ENCODE measurements around the gene GALNT7. TPM values are rescaled to one million over a fixed set of nuclear protein-coding genes. Genes with fewer than 3 reads are reported as not detected.
"Not testable (repeated sequence)": the region's sequence is repeated elsewhere in the genome, so short reads cannot be mapped to it uniquely, and the experiment has no call there.

GALNT7 gene
- total RNA-seq (2022) (16.8 and 17.4 TPM in 2 replicates), Bru-seq, nascent RNA (percentile 61 among the genes with signal in this experiment), BruChase-seq, experiment 1, labeled RNA remaining after a 2-hour chase (percentile 57 among the genes with signal in this experiment), BruChase-seq, experiment 2, labeled RNA remaining after a 6-hour chase (percentile 58 among the genes with signal in this experiment)
- long read RNA-seq, full-length matches to known transcripts, result 32 of 37 reads
- long read RNA-seq, partial matches to known transcripts, result 1 of 37 reads
- long read RNA-seq, other reads (novel, unspliced or antisense), result 4 of 37 reads

GRCh38 chr4:173168396-173169177, at the start of gene GALNT7:
Gene GALNT7 (plus strand): TSS chr4:173168811. CDS start chr4:173168836, 25 bp downstream.
- no peaks in the 10 kb centered on the region for H3K27me3 ChIP-seq (replicated peaks; ENCODE audit: control insufficient read depth, insufficient read depth, low read length)
- BruUV-seq (replicated peaks), result no TSS peak
- no peaks in the 10 kb centered on the region for H3K27me3 Mint-ChIP-seq (ENCODE audit: insufficient read depth, unreplicated experiment)
- TF ChIP-seq CTCF (IDR thresholded peaks at IDR 0.05; ENCODE audit: insufficient read depth in 1 of 2, low read depth in 1 of 2, low read length in 1 of 2, severe bottlenecking in 1 of 2, unreplicated experiment in 1 of 2), result no peak
- no peaks in the 10 kb centered on the region for H3K9me3 Mint-ChIP-seq (ENCODE audit: unreplicated experiment)
- H3K4me3 Mint-ChIP-seq (ENCODE audit: unreplicated experiment), result peak within 1 kb of the TSS; percentile 90
- H3K4me1 ChIP-seq, result peaks cover 8% of the 10 kb centered on the region; the same call in 1 of the 2 replicates
- ChIA-PET POLR2A (interaction anchor here (0.6 to 1.3 kb wide), 2 partner anchors 166 to 1293 kb away, joined by 4 to 12 read pairs; partner anchors contain the start of gene HMGB2), CTCF (interaction anchor here (1.0 to 1.4 kb wide), 3 partner anchors 89 to 155 kb away, joined by 5 to 7 read pairs (median 6); no protein-coding TSS in a partner anchor)
- DNase-seq, result peak; percentile 80 to 83
- H3K27ac Mint-ChIP-seq (ENCODE audit: unreplicated experiment), result peak within 1 kb of the TSS; percentile 85
- intact Hi-C loops (cut with micrococcal nuclease; ENCODE audit: unreplicated experiment), result loop anchor here (1.0 to 2.0 kb wide), 2 partner anchors 48 to 89 kb away; no protein-coding TSS in a partner anchor
- peak within 1 kb of the TSS; percentile 58 for H3K4me3 ChIP-seq (ENCODE audit: low read depth, low read length)
- no peaks in the 10 kb centered on the region for H3K4me1 Mint-ChIP-seq (ENCODE audit: low read depth, unreplicated experiment)
- no peaks in the 10 kb centered on the region for H3K9me3 ChIP-seq
- peaks cover 8% of the 10 kb centered on the region for H3K36me3 Mint-ChIP-seq (ENCODE audit: insufficient read depth, unreplicated experiment)
- no peaks in the 10 kb centered on the region for H3K36me3 ChIP-seq (ENCODE audit: control insufficient read depth, insufficient read depth, low read length)

DNA sequence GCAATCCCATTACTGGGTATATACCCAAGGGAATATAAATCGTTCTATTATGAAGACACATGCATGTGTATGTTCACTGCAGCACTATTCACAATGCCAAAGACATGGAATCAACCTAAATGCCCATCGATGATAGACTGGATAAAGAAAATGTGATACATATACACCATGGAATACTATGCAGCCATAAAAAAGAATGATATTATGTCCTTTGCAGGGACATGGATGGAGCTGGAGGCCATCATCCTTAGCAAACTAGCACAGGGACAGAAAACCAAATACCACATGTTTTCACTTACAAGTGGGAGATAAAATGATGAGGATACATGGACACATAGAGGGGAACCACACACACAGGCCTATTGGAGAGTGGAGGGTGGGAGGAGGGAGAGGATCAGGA, 49.8 kb upstream of the GALNT7 start:
- H3K4me3 Mint-ChIP-seq (ENCODE audit: unreplicated experiment); H3K27ac Mint-ChIP-seq (ENCODE audit: unreplicated experiment); H3K27me3 ChIP-seq (replicated peaks; ENCODE audit: control insufficient read depth, insufficient read depth, low read length); H3K9me3 ChIP-seq; H3K36me3 Mint-ChIP-seq (ENCODE audit: insufficient read depth, unreplicated experiment); H3K4me1 ChIP-seq; H3K4me1 Mint-ChIP-seq (ENCODE audit: low read depth, unreplicated experiment); DNase-seq; H3K9me3 Mint-ChIP-seq (ENCODE audit: unreplicated experiment); POLR2A ChIA-PET; intact Hi-C loops (cut with micrococcal nuclease; ENCODE audit: unreplicated experiment); H3K4me3 ChIP-seq (ENCODE audit: low read depth, low read length); CTCF ChIA-PET; H3K27me3 Mint-ChIP-seq (ENCODE audit: insufficient read depth, unreplicated experiment); BruUV-seq (replicated peaks); H3K36me3 ChIP-seq (ENCODE audit: control insufficient read depth, insufficient read depth, low read length): not testable (repeated sequence)

GRCh38 chr4:173119818-173120217, 48.8 kb upstream of the GALNT7 start:
- Mint-ChIP-seq H3K27me3 (ENCODE audit: insufficient read depth, unreplicated experiment) (no peaks in the 10 kb centered on the region), H3K27ac (ENCODE audit: unreplicated experiment) (no peak overlapping the region)
- POLR2A ChIA-PET, result no interaction called here

More at GRCh38 chr4:173119818-173120217, 48.8 kb upstream of the GALNT7 start:
- no peaks in the 10 kb centered on the region for H3K36me3 ChIP-seq (ENCODE audit: control insufficient read depth, insufficient read depth, low read length)
- H3K9me3 ChIP-seq, result no peaks in the 10 kb centered on the region
- H3K27me3 ChIP-seq (replicated peaks; ENCODE audit: control insufficient read depth, insufficient read depth, low read length), result no peaks in the 10 kb centered on the region
- no peak for TF ChIP-seq CTCF (IDR thresholded peaks at IDR 0.05; ENCODE audit: insufficient read depth in 1 of 2, low read depth in 1 of 2, low read length in 1 of 2, severe bottlenecking in 1 of 2, unreplicated experiment in 1 of 2)
- CTCF ChIA-PET, result no interaction called here
- no peak overlapping the region for H3K4me3 Mint-ChIP-seq (ENCODE audit: unreplicated experiment)
- no TSS peak for BruUV-seq (replicated peaks)
- H3K4me3 ChIP-seq (ENCODE audit: low read depth, low read length), result no peak overlapping the region
- no peaks in the 10 kb centered on the region for H3K9me3 Mint-ChIP-seq (ENCODE audit: unreplicated experiment)
- no peaks in the 10 kb centered on the region for H3K36me3 Mint-ChIP-seq (ENCODE audit: insufficient read depth, unreplicated experiment)
- intact Hi-C loops (cut with micrococcal nuclease; ENCODE audit: unreplicated experiment), result loop anchor here (2.0 kb wide), 1 partner anchor 49 kb away; the partner anchor contains the start of gene GALNT7
- peaks cover 6% of the 10 kb centered on the region for H3K4me1 Mint-ChIP-seq (ENCODE audit: low read depth, unreplicated experiment)
- H3K4me1 ChIP-seq, result no peaks in the 10 kb centered on the region
- DNase-seq, result no peak

Data from Caco-2 (cell line).